ENCODE data around the gene ADAMTS6. TPM values are rescaled to one million over a fixed set of nuclear protein-coding genes. Genes with fewer than 3 reads are reported as not detected.
"Not testable (repeated sequence)": the region's sequence is repeated elsewhere in the genome, so short reads cannot be mapped to it uniquely, and the experiment has no call there.

The ADAMTS6 gene
- total RNA-seq, 2 donors from 2014 or later, result 0.74 to 2.2 TPM

GRCh38 chr5:65383859-65384258, 97.9 kb downstream of the ADAMTS6 start:
- Histone ChIP-seq H3K9me3 (no peaks in the 10 kb centered on the region), H3K36me3 (no peaks in the 10 kb centered on the region), H3K4me1 (no peaks in the 10 kb centered on the region), H3K4me3 (no peak overlapping the region), H3K27ac (no peak overlapping the region), H3K27me3 (no peaks in the 10 kb centered on the region)
- TF ChIP-seq CTCF (IDR thresholded peaks at IDR 0.05), result no peak
- DNase-seq (ENCODE audit: low spot score), result no peak

GRCh38 chr5:65382582-65382981, 99.1 kb downstream of the ADAMTS6 start:
- no peak for TF ChIP-seq CTCF (IDR thresholded peaks at IDR 0.05)
- Histone ChIP-seq H3K36me3 (no peaks in the 10 kb centered on the region), H3K9me3 (no peaks in the 10 kb centered on the region), H3K27me3 (no peaks in the 10 kb centered on the region), H3K4me3 (no peak overlapping the region), H3K4me1 (no peaks in the 10 kb centered on the region), H3K27ac (no peak overlapping the region)
- DNase-seq (ENCODE audit: low spot score), result no peak

- not testable (repeated sequence) for H3K27ac ChIP-seq; DNase-seq (ENCODE audit: low spot score); H3K9me3 ChIP-seq; H3K27me3 ChIP-seq; H3K4me1 ChIP-seq; H3K36me3 ChIP-seq; H3K4me3 ChIP-seq
These were observed 111.2 kb downstream of the ADAMTS6 start for GRCh38 chr5:65370505-65370904.

- TF ChIP-seq CTCF (IDR thresholded peaks at IDR 0.05), result no peak
- no peak overlapping the region for H3K4me3 ChIP-seq
- no peak overlapping the region for H3K27ac ChIP-seq
- H3K27me3 ChIP-seq, result no peaks in the 10 kb centered on the region
- no peaks in the 10 kb centered on the region for H3K36me3 ChIP-seq
- no peak for DNase-seq (ENCODE audit: low spot score)
- no peaks in the 10 kb centered on the region for H3K9me3 ChIP-seq
- H3K4me1 ChIP-seq, result peaks cover 0 to 3% of the 10 kb centered on the region in 2 donors
These were observed 115.1 kb downstream of the ADAMTS6 start for GRCh38 chr5:65366655-65367054.

GRCh38 chr5:65364907-65365306, 116.8 kb downstream of the ADAMTS6 start:
- H3K9me3 ChIP-seq, result no peaks in the 10 kb centered on the region
- H3K4me3 ChIP-seq, result peak overlapping the region in 1 of 2 donors; percentile 8
- TF ChIP-seq CTCF (IDR thresholded peaks at IDR 0.05), result no peak

GRCh38 chr5:65363499-65363898, 118.2 kb downstream of the ADAMTS6 start:
- no peak overlapping the region for H3K27ac ChIP-seq

More at GRCh38 chr5:65364907-65365306, 116.8 kb downstream of the ADAMTS6 start:
- H3K36me3 ChIP-seq, result no peaks in the 10 kb centered on the region
- H3K27me3 ChIP-seq, result no peaks in the 10 kb centered on the region
- peaks cover 0 to 3% of the 10 kb centered on the region in 2 donors for H3K4me1 ChIP-seq
- H3K27ac ChIP-seq, result peak overlapping the region; percentile 50 to 58
- no peak for DNase-seq (ENCODE audit: low spot score)

More at GRCh38 chr5:65363499-65363898, 118.2 kb downstream of the ADAMTS6 start:
- no peak for TF ChIP-seq CTCF (IDR thresholded peaks at IDR 0.05)
- Histone ChIP-seq H3K4me3 (no peak overlapping the region), H3K4me1 (peaks cover 0 to 3% of the 10 kb centered on the region in 2 donors), H3K9me3 (no peaks in the 10 kb centered on the region), H3K36me3 (no peaks in the 10 kb centered on the region), H3K27me3 (no peaks in the 10 kb centered on the region)
- DNase-seq (ENCODE audit: low spot score), result no peak
